GM06990 (cell line): ENCODE measurements around the gene CRB2.

ENCODE experiments used
- DNase-seq: peaks from one replicate; pipeline ENCODE4 v3.0.0-alpha.2; 2011; ENCODE audit not compliant: insufficient read length; ENCODE audit errors: extremely low read depth
- H3K27me3 ChIP-seq: replicated peaks from 2 replicates; pipeline ENCODE4 v1.6.0; 2011; ENCODE audit warnings: low read length; ENCODE audit not compliant: control insufficient read depth, insufficient read depth
- H3K36me3 ChIP-seq: 2 replicates; pipeline ENCODE4 v1.5.1; 2011; ENCODE audit warnings: low read length; ENCODE audit not compliant: control insufficient read depth, insufficient read depth
- H3K4me3 ChIP-seq: replicated peaks from 2 replicates; pipeline ENCODE4 v1.5.1; 2011; ENCODE audit warnings: low read depth, mild to moderate bottlenecking, control low read depth, low read length
- CTCF ChIP-seq: IDR thresholded peaks from 2 replicates; pipeline ENCODE4 v1.5.1; 2011; ENCODE audit warnings: low read length, control low read depth, mild to moderate bottlenecking, inconsistent platforms; ENCODE audit not compliant: insufficient read depth, poor library complexity, severe bottlenecking

CRB2 gene

GRCh38 chr9:123334639-123335038 is 21.4 kb upstream of the CRB2 start:
- H3K27me3 ChIP-seq: no peaks in the 10 kb centered on the region
- no peak overlapping the region for H3K4me3 ChIP-seq
- no peaks in the 10 kb centered on the region for H3K36me3 ChIP-seq
- no peak for DNase-seq
- no peak for TF ChIP-seq CTCF

- DNase-seq: no peak
- Histone ChIP-seq H3K4me3 (no peak overlapping the region), H3K36me3 (no peaks in the 10 kb centered on the region), H3K27me3 (no peaks in the 10 kb centered on the region)
- no peak for TF ChIP-seq CTCF
Measured at GRCh38 chr9:123335193-123335985, 20.6 kb upstream of the CRB2 start.

GRCh38 chr9:123335986-123336329 is 20.0 kb upstream of the CRB2 start:
- no peak for TF ChIP-seq CTCF
- Histone ChIP-seq H3K36me3 (no peaks in the 10 kb centered on the region), H3K4me3 (no peak overlapping the region), H3K27me3 (no peaks in the 10 kb centered on the region)
- DNase-seq: no peak

- TF ChIP-seq CTCF: no peak
- no peaks in the 10 kb centered on the region for H3K27me3 ChIP-seq
- no peaks in the 10 kb centered on the region for H3K36me3 ChIP-seq
- H3K4me3 ChIP-seq: no peak overlapping the region
- DNase-seq: no peak
Measured at GRCh38 chr9:123336449-123336848, 19.5 kb upstream of the CRB2 start.

- TF ChIP-seq CTCF: no peak
- DNase-seq: no peak
- H3K27me3 ChIP-seq: no peaks in the 10 kb centered on the region
- H3K4me3 ChIP-seq: no peak overlapping the region
- H3K36me3 ChIP-seq: no peaks in the 10 kb centered on the region
Measured at GRCh38 chr9:123336959-123337358, 19.0 kb upstream of the CRB2 start.

- no peak for DNase-seq
- no peaks in the 10 kb centered on the region for H3K27me3 ChIP-seq
- H3K36me3 ChIP-seq: no peaks in the 10 kb centered on the region
- H3K4me3 ChIP-seq: no peak overlapping the region
- no peak for TF ChIP-seq CTCF
Measured at GRCh38 chr9:123337971-123338370, 18.0 kb upstream of the CRB2 start.
